Body of pancreas (tissue), 4 donors: ENCODE data around the gene PXYLP1.

Experiments
- CTCF ChIP-seq, 7 experiments: fragments of 450-650 bp in 4 of 7; fragments of 200-600 bp in 3 of 7; sonication (generic) in 3 of 7; IDR thresholded peaks; one replicate each; pipeline ENCODE4 v1.5.1; 2016 to 2019; ENCODE audit warnings: antibody characterized with exemption in 7 of 7
- POLR2A ChIP-seq, 3 donors: fragments of 450-650 bp; IDR thresholded peaks; one replicate each; pipeline ENCODE4 v1.6.1; 2016; ENCODE audit warnings: antibody characterized with exemption in 3 of 3, mild to moderate bottlenecking in 2 of 3

- TF ChIP-seq CTCF (IDR thresholded peaks at IDR 0.05): no peak
- TF ChIP-seq POLR2A (IDR thresholded peaks at IDR 0.05): no peak
These were observed 10.2 kb downstream of the PXYLP1 start for GRCh38 chr3:141241616-141242376.
